Omental fat pad (tissue), 4 donors: ENCODE measurements around the gene ZNF385C. TPM values are rescaled to one million over a fixed set of nuclear protein-coding genes. Genes with fewer than 3 reads are reported as not detected.

ENCODE experiments used
- ATAC-seq: fragments of 150-250 bp; one replicate; pipeline ENCODE4 v1.9.1; 2016; ENCODE audit warnings: mild to moderate bottlenecking, moderate library complexity; ENCODE audit not compliant: low FRiP score
- DNase-seq: peaks from one replicate; pipeline ENCODE4 v3.0.0-alpha.2; 2019; ENCODE audit warnings: low spot score
- total RNA-seq, 4 donors: library from RNA; depleted of rRNA; stranded (reverse); fragments of >200 nt; gene quantifications; one replicate each; pipeline ENCODE4 v1.1.0, GENCODE V29; 2016
- TF ChIP-seq, protein P1 (sequence below), 3 donors: fragments of 450-650 bp; IDR thresholded peaks; one replicate each; pipeline ENCODE4 v1.5.1; 2016 to 2017; ENCODE audit warnings: antibody characterized with exemption in 3 of 3, mild to moderate bottlenecking in 3 of 3, moderate library complexity in 2 of 3

The ZNF385C gene
- total RNA-seq, 4 donors from 2014 or later: not detected

- DNase-seq (no peak), ATAC-seq (no peak)
- TF ChIP-seq, protein P1, sequence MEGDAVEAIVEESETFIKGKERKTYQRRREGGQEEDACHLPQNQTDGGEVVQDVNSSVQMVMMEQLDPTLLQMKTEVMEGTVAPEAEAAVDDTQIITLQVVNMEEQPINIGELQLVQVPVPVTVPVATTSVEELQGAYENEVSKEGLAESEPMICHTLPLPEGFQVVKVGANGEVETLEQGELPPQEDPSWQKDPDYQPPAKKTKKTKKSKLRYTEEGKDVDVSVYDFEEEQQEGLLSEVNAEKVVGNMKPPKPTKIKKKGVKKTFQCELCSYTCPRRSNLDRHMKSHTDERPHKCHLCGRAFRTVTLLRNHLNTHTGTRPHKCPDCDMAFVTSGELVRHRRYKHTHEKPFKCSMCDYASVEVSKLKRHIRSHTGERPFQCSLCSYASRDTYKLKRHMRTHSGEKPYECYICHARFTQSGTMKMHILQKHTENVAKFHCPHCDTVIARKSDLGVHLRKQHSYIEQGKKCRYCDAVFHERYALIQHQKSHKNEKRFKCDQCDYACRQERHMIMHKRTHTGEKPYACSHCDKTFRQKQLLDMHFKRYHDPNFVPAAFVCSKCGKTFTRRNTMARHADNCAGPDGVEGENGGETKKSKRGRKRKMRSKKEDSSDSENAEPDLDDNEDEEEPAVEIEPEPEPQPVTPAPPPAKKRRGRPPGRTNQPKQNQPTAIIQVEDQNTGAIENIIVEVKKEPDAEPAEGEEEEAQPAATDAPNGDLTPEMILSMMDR (IDR thresholded peaks at IDR 0.05): no peak
Observed at GRCh38 chr17:42092939-42093338, 5.3 kb downstream of the ZNF385C start.

DNA sequence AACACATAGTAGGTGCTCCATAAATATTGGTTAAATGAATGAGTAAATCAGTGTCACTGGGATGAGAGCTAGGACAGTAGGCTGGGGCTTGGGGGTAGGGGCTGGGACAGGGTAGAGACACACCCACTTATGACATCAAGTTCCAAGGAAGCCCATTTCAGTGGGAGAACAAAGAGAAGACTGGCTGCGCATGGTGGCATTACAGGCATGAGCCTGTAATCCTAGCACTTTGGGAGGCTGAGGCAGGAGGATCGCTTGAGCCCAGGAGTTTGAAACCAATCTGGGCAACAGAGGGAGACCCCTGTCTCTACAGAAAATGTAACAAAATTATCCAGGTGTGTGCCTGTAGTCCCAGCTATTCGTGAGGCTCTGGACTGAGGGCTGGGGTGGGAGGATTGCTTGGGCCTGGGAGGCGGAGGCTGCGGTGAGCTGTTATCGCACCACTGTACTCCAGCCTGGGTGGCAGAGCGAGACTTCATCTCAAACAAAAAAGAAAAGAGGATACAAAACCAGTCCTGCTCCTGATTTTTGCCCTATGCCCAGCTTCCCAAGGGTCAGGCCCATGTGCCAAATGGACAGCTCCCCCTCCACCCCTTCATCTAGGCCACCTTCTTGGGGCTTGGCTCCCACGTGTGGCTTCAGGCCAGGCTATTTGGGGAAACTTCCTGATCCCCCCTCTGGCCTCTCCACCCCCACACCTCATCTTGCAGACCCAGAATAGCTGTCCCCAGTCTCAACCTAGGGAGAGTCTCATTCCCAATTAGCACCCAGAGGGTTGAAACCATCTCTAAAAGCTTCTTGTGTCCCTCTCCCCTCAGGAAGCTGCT is 7.1 kb downstream of the ZNF385C start:
- ATAC-seq: no peak
- TF ChIP-seq, protein P1 (IDR thresholded peaks at IDR 0.05): no peak

DNA sequence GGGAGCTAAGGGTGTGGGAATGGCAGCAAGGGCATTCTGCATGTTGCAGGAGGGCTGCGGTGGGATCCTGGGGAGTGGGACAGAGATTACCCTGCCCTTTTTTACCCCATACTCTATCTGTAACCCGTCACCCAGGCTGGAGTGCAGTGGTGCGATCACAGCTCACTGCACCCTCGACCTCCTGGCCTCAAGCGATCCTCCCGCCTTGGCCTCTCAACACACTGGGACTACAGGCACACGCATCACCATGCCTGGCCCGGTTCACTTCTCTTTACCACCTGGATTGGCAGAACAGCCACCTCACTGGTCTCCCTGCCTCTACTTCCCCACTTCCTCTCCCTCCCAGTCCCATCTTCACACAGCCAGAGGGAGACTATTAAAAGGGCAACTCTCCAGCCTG is 9.5 kb downstream of the ZNF385C start:
- DNase-seq (no peak), ATAC-seq (no peak)
- TF ChIP-seq, protein P1 (IDR thresholded peaks at IDR 0.05): no peak

More for the DNA sequence above, 7.1 kb downstream of the ZNF385C start:
- no peak for DNase-seq

DNA sequence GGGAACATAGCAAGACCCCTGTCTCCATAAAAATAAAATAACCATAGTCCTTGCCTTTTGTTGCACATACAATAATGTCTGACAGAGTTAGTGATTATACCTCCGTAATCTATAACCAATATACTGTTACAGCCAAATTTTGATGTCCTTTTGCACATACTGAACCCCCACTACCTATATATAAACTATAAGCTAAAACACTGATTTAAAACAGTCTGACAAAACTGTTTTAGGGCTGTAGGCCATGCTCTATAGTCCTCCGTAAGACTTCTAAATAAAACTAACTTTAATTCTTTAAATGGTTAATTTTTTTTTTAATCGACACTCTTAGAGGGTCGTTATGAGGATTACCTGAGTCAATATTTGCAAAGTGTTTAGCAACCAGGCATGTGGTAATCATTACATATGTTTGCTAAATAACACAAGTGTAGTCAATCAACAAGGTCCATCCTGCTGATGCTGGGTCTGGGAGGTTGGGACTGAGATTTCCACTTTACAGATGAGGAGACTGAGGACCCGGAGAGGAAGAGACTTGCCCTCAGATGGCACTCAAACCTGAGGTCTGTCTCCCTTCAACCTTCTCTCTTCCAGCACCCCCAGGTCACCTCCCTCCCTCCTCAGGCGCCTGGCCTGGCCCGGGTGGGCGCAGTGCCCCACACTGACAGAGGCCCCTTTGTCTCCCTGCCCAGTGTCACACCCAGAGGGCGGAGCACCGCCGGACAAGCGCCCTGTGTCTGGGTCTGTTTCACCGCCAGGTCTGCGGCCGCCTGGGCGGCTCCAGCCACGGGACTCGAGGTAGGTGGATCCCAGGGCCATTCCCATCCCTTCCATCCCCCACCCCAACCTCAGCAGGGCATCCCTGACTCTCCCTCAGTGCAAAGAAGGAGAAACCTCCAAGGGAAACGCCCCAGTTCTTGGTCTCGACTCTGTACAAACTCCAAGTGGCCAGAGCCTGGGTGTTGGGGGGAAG is 10.3 kb downstream of the ZNF385C start:
- no peak for ATAC-seq

GRCh38 chr17:42087042-42087701 is 11.1 kb downstream of the ZNF385C start:
- no peak for ATAC-seq
- TF ChIP-seq, protein P1 (IDR thresholded peaks at IDR 0.05): no peak
- DNase-seq: no peak

More for the DNA sequence above, 10.3 kb downstream of the ZNF385C start:
- no peak for DNase-seq
- TF ChIP-seq, protein P1 (IDR thresholded peaks at IDR 0.05): no peak

- ATAC-seq (no peak), DNase-seq (no peak)
- TF ChIP-seq, protein P1 (IDR thresholded peaks at IDR 0.05): no peak
Observed at GRCh38 chr17:42081516-42082129, 16.6 kb downstream of the ZNF385C start.
